ENCODE results near the gene USF1.

Gene USF1

DNA sequence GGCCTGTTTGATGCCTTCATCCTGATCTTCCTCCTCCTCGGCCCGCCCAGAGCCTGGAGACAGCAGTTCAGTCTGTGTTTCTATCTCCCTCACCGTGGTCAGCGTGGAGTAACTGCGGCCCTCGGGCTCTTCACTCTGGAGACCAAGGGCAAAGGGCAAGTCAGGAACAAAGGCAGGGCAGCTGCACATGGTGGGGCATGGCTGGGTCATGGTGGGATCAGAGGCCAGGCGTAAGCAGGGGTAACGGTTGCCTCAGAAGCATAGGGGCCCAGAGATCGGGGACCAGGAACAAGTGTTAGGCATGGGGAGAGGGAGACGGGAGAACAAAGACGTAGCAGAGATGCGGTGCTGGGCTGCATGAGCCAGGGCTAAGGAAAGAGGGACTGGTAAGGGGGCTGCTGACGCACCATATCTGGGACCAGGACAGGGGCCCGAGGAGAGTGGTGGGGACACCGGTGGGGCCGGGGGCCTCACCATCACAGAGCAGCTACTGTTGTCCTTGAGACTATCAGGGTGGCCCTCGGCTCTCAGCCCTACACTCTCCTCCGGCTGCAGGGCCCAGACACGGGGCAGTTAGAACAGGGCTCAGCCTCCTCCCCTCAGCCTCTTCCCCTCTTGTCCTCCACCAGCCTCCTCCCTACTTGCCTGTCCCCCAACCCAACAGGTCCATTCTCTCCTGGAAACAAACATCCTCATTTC is 27.1 kb upstream of the USF1 start:
- no peak for TF ChIP-seq TCF4 (CRISPR knock-in tag; IDR thresholded peaks at IDR 0.05; ENCODE audit: borderline replicate concordance)
- TF ChIP-seq ZNF8 (CRISPR knock-in tag; IDR thresholded peaks at IDR 0.05): no peak
- no peak for TF ChIP-seq ZFP30 (CRISPR knock-in tag; IDR thresholded peaks at IDR 0.05)
- no peak for TF ChIP-seq ISL1 (CRISPR knock-in tag; IDR thresholded peaks at IDR 0.05)
- TF ChIP-seq ZNF565 (CRISPR knock-in tag; conservative IDR thresholded peaks at IDR 0.05; ENCODE audit: low read depth): no peak
- no peak for TF ChIP-seq TOX (CRISPR knock-in tag; IDR thresholded peaks at IDR 0.05; ENCODE audit: borderline replicate concordance)
- TF ChIP-seq ZNF70 (CRISPR knock-in tag; IDR thresholded peaks at IDR 0.05): no peak

GRCh38 chr1:161071886-161072371 is 26.2 kb upstream of the USF1 start:
- peak; percentile 82 for ATAC-seq
- TF ChIP-seq ZNF565 (CRISPR knock-in tag; conservative IDR thresholded peaks at IDR 0.05; ENCODE audit: low read depth): no peak
- no peak for TF ChIP-seq OSR1 (CRISPR knock-in tag; IDR thresholded peaks at IDR 0.05)
- no peak for TF ChIP-seq TOX (CRISPR knock-in tag; IDR thresholded peaks at IDR 0.05; ENCODE audit: borderline replicate concordance)
- no peak for TF ChIP-seq ARNTL (CRISPR knock-in tag; IDR thresholded peaks at IDR 0.05; ENCODE audit: borderline replicate concordance, low read depth)
- no peak for TF ChIP-seq TSHZ2 (CRISPR knock-in tag; IDR thresholded peaks at IDR 0.05)

More for the DNA sequence above, 27.1 kb upstream of the USF1 start:
- ATAC-seq: no peak

- ATAC-seq: no peak
Observed at GRCh38 chr1:161070761-161071160, 25.0 kb upstream of the USF1 start.

GRCh38 chr1:161069731-161070270 is 24.0 kb upstream of the USF1 start, which contains the start of gene ARHGAP30:
ARHGAP30 (minus strand) TSS chr1:161069891; CDS start chr1:161069624, 267 bp downstream.
- no peak for TF ChIP-seq ESRRG (CRISPR knock-in tag; IDR thresholded peaks at IDR 0.05)
- ATAC-seq: no peak

More at GRCh38 chr1:161070761-161071160, 25.0 kb upstream of the USF1 start:
- TF ChIP-seq, protein P1, sequence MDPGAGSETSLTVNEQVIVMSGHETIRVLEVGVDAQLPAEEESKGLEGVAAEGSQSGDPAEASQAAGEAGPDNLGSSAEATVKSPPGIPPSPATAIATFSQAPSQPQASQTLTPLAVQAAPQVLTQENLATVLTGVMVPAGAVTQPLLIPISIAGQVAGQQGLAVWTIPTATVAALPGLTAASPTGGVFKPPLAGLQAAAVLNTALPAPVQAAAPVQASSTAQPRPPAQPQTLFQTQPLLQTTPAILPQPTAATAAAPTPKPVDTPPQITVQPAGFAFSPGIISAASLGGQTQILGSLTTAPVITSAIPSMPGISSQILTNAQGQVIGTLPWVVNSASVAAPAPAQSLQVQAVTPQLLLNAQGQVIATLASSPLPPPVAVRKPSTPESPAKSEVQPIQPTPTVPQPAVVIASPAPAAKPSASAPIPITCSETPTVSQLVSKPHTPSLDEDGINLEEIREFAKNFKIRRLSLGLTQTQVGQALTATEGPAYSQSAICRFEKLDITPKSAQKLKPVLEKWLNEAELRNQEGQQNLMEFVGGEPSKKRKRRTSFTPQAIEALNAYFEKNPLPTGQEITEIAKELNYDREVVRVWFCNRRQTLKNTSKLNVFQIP (CRISPR knock-in tag; IDR thresholded peaks at IDR 0.05; ENCODE audit: borderline replicate concordance, low read depth): no peak
- no peak for TF ChIP-seq ZFP3 (CRISPR knock-in tag; IDR thresholded peaks at IDR 0.05)
- no peak for TF ChIP-seq SNAI2 (CRISPR knock-in tag; IDR thresholded peaks at IDR 0.05)
- no peak for TF ChIP-seq BACH2 (CRISPR knock-in tag; IDR thresholded peaks at IDR 0.05; ENCODE audit: borderline replicate concordance)
- no peak for TF ChIP-seq ESRRG (CRISPR knock-in tag; IDR thresholded peaks at IDR 0.05)

DNA sequence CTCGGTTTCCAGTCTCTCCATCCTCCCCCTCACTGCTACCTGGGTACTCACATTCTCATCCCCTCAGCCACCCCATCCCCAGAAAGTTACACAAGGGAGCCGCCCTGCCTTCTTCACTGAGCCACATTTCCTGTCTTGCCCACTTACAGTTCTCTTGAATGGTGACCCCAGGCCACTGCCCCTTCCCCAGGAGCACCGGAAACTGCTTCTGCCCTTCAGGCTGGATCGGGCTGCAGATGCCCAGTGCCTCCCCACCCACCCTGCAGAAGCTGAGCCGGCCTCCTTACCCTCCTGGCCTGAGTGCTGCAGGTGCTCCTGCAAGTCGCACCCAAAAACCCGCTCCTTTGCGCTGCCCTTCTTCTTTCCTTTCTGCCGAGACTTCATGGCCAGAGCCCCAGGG is 23.5 kb upstream of the USF1 start:
- no peak for ATAC-seq
- TF ChIP-seq RARB (CRISPR knock-in tag; IDR thresholded peaks at IDR 0.05) (no peak), ZFP30 (CRISPR knock-in tag; IDR thresholded peaks at IDR 0.05) (no peak), ISL1 (CRISPR knock-in tag; IDR thresholded peaks at IDR 0.05) (no peak), ZNF565 (CRISPR knock-in tag; conservative IDR thresholded peaks at IDR 0.05; ENCODE audit: low read depth) (no peak), SNAI2 (CRISPR knock-in tag; IDR thresholded peaks at IDR 0.05) (no peak), TSHZ2 (CRISPR knock-in tag; IDR thresholded peaks at IDR 0.05) (no peak), ZFP3 (CRISPR knock-in tag; IDR thresholded peaks at IDR 0.05) (no peak), CSRNP3 (CRISPR knock-in tag; IDR thresholded peaks at IDR 0.05) (no peak), TOX (CRISPR knock-in tag; IDR thresholded peaks at IDR 0.05; ENCODE audit: borderline replicate concordance) (no peak), PPARA (CRISPR knock-in tag; IDR thresholded peaks at IDR 0.05; ENCODE audit: borderline replicate concordance) (no peak), OSR1 (CRISPR knock-in tag; IDR thresholded peaks at IDR 0.05) (no peak), TCF4 (CRISPR knock-in tag; IDR thresholded peaks at IDR 0.05; ENCODE audit: borderline replicate concordance) (no peak), ZNF70 (CRISPR knock-in tag; IDR thresholded peaks at IDR 0.05) (no peak), CSDC2 (CRISPR knock-in tag; IDR thresholded peaks at IDR 0.05) (no peak), ZNF8 (CRISPR knock-in tag; IDR thresholded peaks at IDR 0.05) (no peak)
- TF ChIP-seq, protein P1 (CRISPR knock-in tag; IDR thresholded peaks at IDR 0.05; ENCODE audit: borderline replicate concordance, low read depth): no peak
